A549 (cell line): ENCODE results near the gene MOCOS. TPM values are rescaled to one million over a fixed set of nuclear protein-coding genes. Genes with fewer than 3 reads are reported as not detected.

ENCODE experiments used
- ATAC-seq, 2 experiments: fragments of 200-7000 bp in 1 of 2; fragments of >200 bp in 1 of 2; cut with Nextera tagmentation in 1 of 2; cut with Tn5 transposase in 1 of 2; 3 replicates each; pipeline versions ENCODE4 v1.8.0 to v1.9.1; 2018 to 2020; ENCODE audit warnings: mild to moderate bottlenecking in 1 of 2, moderate library complexity in 1 of 2
- CTCF ChIA-PET: fragments of 300-600 bp; sonication (Branson Sonifier 250); formaldehyde crosslinking; extraction: SDS; loops from one replicate; lab custom pipeline; 2021; ENCODE audit warnings: antibody characterized with exemption, inconsistent platforms; lab: Yijun Ruan, JAX
- POLR2A ChIA-PET: fragments of 350-600 bp; formaldehyde crosslinking; extraction: SDS; loops from one replicate; lab custom pipeline; 2021; ENCODE audit warnings: antibody characterized with exemption, inconsistent platforms; lab: Yijun Ruan, JAX
- DNase-seq, 2 experiments: peaks; one replicate each; pipeline versions ENCODE4 v3.0.0 to v3.0.0-alpha.2; 2011 to 2016; ENCODE audit warnings: low read depth in 1 of 2, low spot score in 1 of 2
- FAIRE-seq: peaks from 2 replicates; lab custom pipeline; 2011; peaks lifted over from hg19 to GRCh38; lab: Jason Lieb, UNC
- H3K27ac ChIP-seq, 2 experiments: fragments of >200 bp; sonication (Bioruptor Twin); formaldehyde crosslinking; 3 replicates each; pipeline ENCODE4 v1.5.1; 2016 to 2017
- H3K4me1 ChIP-seq: fragments of >200 bp; sonication (Bioruptor Twin); formaldehyde crosslinking; 3 replicates; pipeline ENCODE4 v1.6.1; 2016
- H3K4me2 ChIP-seq: fragments of >200 bp; sonication (Bioruptor Twin); formaldehyde crosslinking; 3 replicates; pipeline ENCODE4 v1.6.1; 2016
- H3K4me3 ChIP-seq: fragments of >200 bp; sonication (Bioruptor Twin); formaldehyde crosslinking; 3 replicates; pipeline ENCODE4 v1.5.1; 2016
- H3K9me3 ChIP-seq: fragments of >200 bp; sonication (Bioruptor Twin); formaldehyde crosslinking; 3 replicates; pipeline ENCODE4 v1.6.1; 2016
- CBX2 ChIP-seq: fragments of 200-600 bp; sonication (generic); IDR thresholded peaks from 2 replicates; pipeline ENCODE4 v1.6.1; 2016; ENCODE audit warnings: low read depth, mild to moderate bottlenecking, borderline replicate concordance
- CBX8 ChIP-seq: fragments of 200-600 bp; sonication (generic); IDR thresholded peaks from 2 replicates; pipeline ENCODE4 v1.6.1; 2016
- CHD4 ChIP-seq: fragments of 200-600 bp; sonication (generic); IDR thresholded peaks from 2 replicates; pipeline ENCODE4 v1.6.1; 2016; ENCODE audit warnings: antibody characterized with exemption, mild to moderate bottlenecking, borderline replicate concordance
- EP300 ChIP-seq, 2 experiments: fragments of >200 bp; sonication (Bioruptor Twin); formaldehyde crosslinking; IDR thresholded peaks; 2 replicates in 1 of 2; 3 replicates in 1 of 2; pipeline ENCODE4 v1.6.1; 2016 to 2017
- FOSB ChIP-seq: fragments of 250-450 bp; sonication (Bioruptor Pico); IDR thresholded peaks from 2 replicates; pipeline ENCODE4 v1.5.0; 2020; ENCODE audit warnings: mild to moderate bottlenecking, moderate library complexity
- FOSL2 ChIP-seq, 2 experiments: fragments of 450-650 bp in 1 of 2; fragments of >200 bp in 1 of 2; sonication (Bioruptor Twin) in 1 of 2; formaldehyde crosslinking; IDR thresholded peaks; 2 replicates each; pipeline versions ENCODE4 v1.5.0 to v1.6.1; 2016 to 2020; ENCODE audit warnings: mild to moderate bottlenecking in 1 of 2, moderate library complexity in 1 of 2
- HOXA7 ChIP-seq: fragments of 250-450 bp; sonication (Bioruptor Pico); IDR thresholded peaks from 2 replicates; pipeline ENCODE4 v1.5.0; 2020; ENCODE audit warnings: mild to moderate bottlenecking, moderate library complexity
- HOXB5 ChIP-seq: fragments of 250-450 bp; sonication (Bioruptor Pico); IDR thresholded peaks from 2 replicates; pipeline ENCODE4 v1.5.0; 2020; ENCODE audit warnings: mild to moderate bottlenecking, moderate library complexity
- KDM1A ChIP-seq: fragments of 200-600 bp; sonication (generic); IDR thresholded peaks from 2 replicates; pipeline ENCODE4 v1.6.1; 2016; ENCODE audit warnings: low read depth, mild to moderate bottlenecking
- KDM5A ChIP-seq: fragments of 200-600 bp; sonication (generic); IDR thresholded peaks from 2 replicates; pipeline ENCODE4 v1.6.1; 2016; ENCODE audit warnings: antibody characterized with exemption, mild to moderate bottlenecking
- NPAS2 ChIP-seq: fragments of 250-450 bp; sonication (Bioruptor Pico); IDR thresholded peaks from 2 replicates; pipeline ENCODE4 v1.8.0; 2022; ENCODE audit warnings: mild to moderate bottlenecking, moderate library complexity, borderline replicate concordance
- PHF8 ChIP-seq: fragments of 200-600 bp; sonication (generic); IDR thresholded peaks from 2 replicates; pipeline ENCODE4 v1.6.1; 2016; ENCODE audit warnings: low read depth, mild to moderate bottlenecking, antibody characterized with exemption, moderate library complexity, borderline replicate concordance
- RARB ChIP-seq: fragments of 250-450 bp; sonication (Bioruptor Pico); IDR thresholded peaks from 2 replicates; pipeline ENCODE4 v1.8.0; 2021; ENCODE audit warnings: mild to moderate bottlenecking, moderate library complexity
- RCOR1 ChIP-seq: fragments of 150-350 bp; IDR thresholded peaks from 2 replicates; pipeline ENCODE4 v1.6.1; 2014; ENCODE audit warnings: antibody characterized with exemption, low read length, low read depth
- SREBF2 ChIP-seq: fragments of 450-650 bp; IDR thresholded peaks from 2 replicates; pipeline ENCODE4 v1.6.1; 2014; ENCODE audit warnings: mild to moderate bottlenecking, moderate library complexity
- TFCP2L1 ChIP-seq: fragments of 250-450 bp; sonication (Bioruptor Pico); IDR thresholded peaks from 2 replicates; pipeline ENCODE4 v1.5.0; 2021; ENCODE audit warnings: mild to moderate bottlenecking
- TP53 ChIP-seq: fragments of 250-450 bp; sonication (Bioruptor Pico); IDR thresholded peaks from 2 replicates; pipeline ENCODE4 v1.5.0; 2021; ENCODE audit warnings: mild to moderate bottlenecking, moderate library complexity
- ZNF302 ChIP-seq: fragments of 250-450 bp; sonication (Bioruptor Pico); IDR thresholded peaks from 2 replicates; pipeline ENCODE4 v1.9.0; 2021; ENCODE audit warnings: inconsistent platforms, mild to moderate bottlenecking, moderate library complexity
- WGBS: methylation state at CpG from one replicate; pipeline ENCODE4 v1.1.6; 2017; ENCODE audit errors: missing lambda C conversion rate; 5-methylcytosine and 5-hydroxymethylcytosine counted together
- polyA plus RNA-seq, 4 experiments: library from polyadenylated mRNA; depleted of rRNA in 3 of 4; stranded (reverse); fragments of >200 nt; fragmentation: RNase III in 1 of 4; extraction: RNeasy Plus Mini Kit Qiagen cat#74134 plus additional on column Dnase treatment in 1 of 4; gene quantifications; 2 replicates in 3 of 4; 3 replicates in 1 of 4; pipeline ENCODE4 v1.2.3, GENCODE V29; 2011 to 2017
- TF ChIP-seq, protein P1 (sequence below): fragments of 250-450 bp; sonication (Bioruptor Pico); IDR thresholded peaks from 2 replicates; pipeline ENCODE4 v1.5.0; 2020; ENCODE audit warnings: low read depth, mild to moderate bottlenecking, moderate library complexity
- TF ChIP-seq, protein P2 (sequence below): fragments of 200-600 bp; sonication (generic); IDR thresholded peaks from 2 replicates; pipeline ENCODE4 v1.6.1; 2016; ENCODE audit warnings: antibody characterized with exemption, mild to moderate bottlenecking, moderate library complexity
- TF ChIP-seq, protein P3 (sequence below): fragments of 450-650 bp; IDR thresholded peaks from 2 replicates; pipeline ENCODE4 v1.6.1; 2014; ENCODE audit warnings: antibody characterized with exemption
- TF ChIP-seq, protein P4 (sequence below): fragments of >200 bp; sonication (Bioruptor Twin); formaldehyde crosslinking; IDR thresholded peaks from 3 replicates; pipeline ENCODE4 v1.6.1; 2016

Gene MOCOS
- polyA plus RNA-seq, 2 of the 4 experiments (the other 2 are of a cell fraction) = 2.7 to 8.1 TPM

DNA sequence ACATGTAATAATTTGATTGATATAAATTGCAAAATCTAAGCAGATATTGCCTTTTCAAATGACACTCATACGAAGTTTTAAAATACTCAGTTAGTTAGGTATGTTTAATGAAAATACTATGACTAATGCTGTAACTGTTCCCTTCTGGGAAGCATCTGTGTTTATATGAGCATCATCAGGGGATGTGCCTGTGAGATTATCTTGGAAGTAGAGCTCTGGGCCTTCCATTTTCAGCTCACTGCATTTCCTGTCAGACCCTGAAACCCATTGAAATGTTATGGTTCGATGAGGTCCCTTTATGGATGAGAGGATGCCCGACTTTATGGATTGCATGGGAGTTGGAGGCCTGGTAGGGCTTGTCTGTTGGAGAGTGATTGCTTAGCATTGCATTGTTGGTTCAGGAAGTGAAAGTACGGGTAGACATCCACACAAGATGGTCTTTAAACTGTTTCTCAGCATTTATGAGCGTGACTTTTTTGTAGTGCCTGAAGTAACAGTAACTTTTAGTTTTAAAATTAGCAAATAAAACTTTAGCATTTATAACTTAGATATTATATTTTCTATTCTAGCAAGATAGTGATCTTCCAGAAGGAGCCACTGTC lies 28.9 kb upstream of the MOCOS start:
- ChIA-PET POLR2A (interaction anchor here (0.6 kb wide), 1 partner anchor 30 kb away, joined by 3 read pairs; the partner anchor contains the start of gene SLC39A6), CTCF (no interaction called here)
- no peaks in the 10 kb centered on the region for H3K9me3 ChIP-seq
- H3K27ac ChIP-seq = no peak overlapping the region
- DNase-seq (no peak), FAIRE-seq (no peak), ATAC-seq (no peak)
- H3K4me3 ChIP-seq = no peak overlapping the region
- no peak overlapping the region for H3K4me2 ChIP-seq
- no peaks in the 10 kb centered on the region for H3K4me1 ChIP-seq
- TF ChIP-seq CHD4 (no peak), KDM5A (no peak), TFCP2L1 (CRISPR knock-in tag) (no peak), KDM1A (no peak), FOSL2 (IDR thresholded peaks at IDR 0.05) (no peak), FOSL2 (CRISPR knock-in tag; IDR thresholded peaks at IDR 0.05) (no peak), PHF8 (no peak), HOXA7 (CRISPR knock-in tag) (no peak), CBX2 (no peak), TP53 (CRISPR knock-in tag) (no peak), CBX8 (no peak), RCOR1 (no peak)
- TF ChIP-seq, protein P1, sequence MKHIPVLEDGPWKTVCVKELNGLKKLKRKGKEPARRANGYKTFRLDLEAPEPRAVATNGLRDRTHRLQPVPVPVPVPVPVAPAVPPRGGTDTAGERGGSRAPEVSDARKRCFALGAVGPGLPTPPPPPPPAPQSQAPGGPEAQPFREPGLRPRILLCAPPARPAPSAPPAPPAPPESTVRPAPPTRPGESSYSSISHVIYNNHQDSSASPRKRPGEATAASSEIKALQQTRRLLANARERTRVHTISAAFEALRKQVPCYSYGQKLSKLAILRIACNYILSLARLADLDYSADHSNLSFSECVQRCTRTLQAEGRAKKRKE = no peak
- TF ChIP-seq, protein P2, sequence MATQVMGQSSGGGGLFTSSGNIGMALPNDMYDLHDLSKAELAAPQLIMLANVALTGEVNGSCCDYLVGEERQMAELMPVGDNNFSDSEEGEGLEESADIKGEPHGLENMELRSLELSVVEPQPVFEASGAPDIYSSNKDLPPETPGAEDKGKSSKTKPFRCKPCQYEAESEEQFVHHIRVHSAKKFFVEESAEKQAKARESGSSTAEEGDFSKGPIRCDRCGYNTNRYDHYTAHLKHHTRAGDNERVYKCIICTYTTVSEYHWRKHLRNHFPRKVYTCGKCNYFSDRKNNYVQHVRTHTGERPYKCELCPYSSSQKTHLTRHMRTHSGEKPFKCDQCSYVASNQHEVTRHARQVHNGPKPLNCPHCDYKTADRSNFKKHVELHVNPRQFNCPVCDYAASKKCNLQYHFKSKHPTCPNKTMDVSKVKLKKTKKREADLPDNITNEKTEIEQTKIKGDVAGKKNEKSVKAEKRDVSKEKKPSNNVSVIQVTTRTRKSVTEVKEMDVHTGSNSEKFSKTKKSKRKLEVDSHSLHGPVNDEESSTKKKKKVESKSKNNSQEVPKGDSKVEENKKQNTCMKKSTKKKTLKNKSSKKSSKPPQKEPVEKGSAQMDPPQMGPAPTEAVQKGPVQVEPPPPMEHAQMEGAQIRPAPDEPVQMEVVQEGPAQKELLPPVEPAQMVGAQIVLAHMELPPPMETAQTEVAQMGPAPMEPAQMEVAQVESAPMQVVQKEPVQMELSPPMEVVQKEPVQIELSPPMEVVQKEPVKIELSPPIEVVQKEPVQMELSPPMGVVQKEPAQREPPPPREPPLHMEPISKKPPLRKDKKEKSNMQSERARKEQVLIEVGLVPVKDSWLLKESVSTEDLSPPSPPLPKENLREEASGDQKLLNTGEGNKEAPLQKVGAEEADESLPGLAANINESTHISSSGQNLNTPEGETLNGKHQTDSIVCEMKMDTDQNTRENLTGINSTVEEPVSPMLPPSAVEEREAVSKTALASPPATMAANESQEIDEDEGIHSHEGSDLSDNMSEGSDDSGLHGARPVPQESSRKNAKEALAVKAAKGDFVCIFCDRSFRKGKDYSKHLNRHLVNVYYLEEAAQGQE = no peak
- TF ChIP-seq, protein P3, sequence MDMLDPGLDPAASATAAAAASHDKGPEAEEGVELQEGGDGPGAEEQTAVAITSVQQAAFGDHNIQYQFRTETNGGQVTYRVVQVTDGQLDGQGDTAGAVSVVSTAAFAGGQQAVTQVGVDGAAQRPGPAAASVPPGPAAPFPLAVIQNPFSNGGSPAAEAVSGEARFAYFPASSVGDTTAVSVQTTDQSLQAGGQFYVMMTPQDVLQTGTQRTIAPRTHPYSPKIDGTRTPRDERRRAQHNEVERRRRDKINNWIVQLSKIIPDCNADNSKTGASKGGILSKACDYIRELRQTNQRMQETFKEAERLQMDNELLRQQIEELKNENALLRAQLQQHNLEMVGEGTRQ = no peak
- 86% methylated on average over 5 of the region's 5 CpGs for WGBS

DNA sequence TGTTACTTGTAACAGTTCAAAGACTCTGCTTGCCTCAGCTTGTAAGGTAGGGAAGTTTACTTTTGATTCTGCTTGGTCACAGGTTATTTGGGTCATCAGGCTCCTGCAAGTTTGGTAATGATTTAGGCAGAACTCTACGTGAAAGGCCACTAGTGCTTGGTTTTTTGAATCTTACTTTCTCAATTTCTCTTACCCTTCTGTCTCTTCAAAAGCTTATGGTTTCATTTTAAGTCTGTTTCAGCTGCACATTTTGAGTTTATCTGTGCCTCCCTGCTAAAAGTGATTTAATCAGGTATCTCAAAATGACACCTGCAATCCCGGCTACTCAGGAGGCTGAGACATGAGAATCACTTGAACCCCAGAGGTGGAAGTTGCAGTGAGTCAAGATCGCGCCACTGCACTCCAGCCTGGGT lies 26.3 kb upstream of the MOCOS start:
- no peak overlapping the region for H3K27ac ChIP-seq
- no peaks in the 10 kb centered on the region for H3K9me3 ChIP-seq
- DNase-seq (no peak), FAIRE-seq (no peak), ATAC-seq (no peak)
- no peaks in the 10 kb centered on the region for H3K4me1 ChIP-seq
- no peak overlapping the region for H3K4me3 ChIP-seq
- TF ChIP-seq RARB = no peak
- ChIA-PET CTCF (no interaction called here), POLR2A (interaction anchor here (0.7 kb wide), 1 partner anchor 15 kb away, joined by 3 read pairs; no protein-coding TSS in a partner anchor)
- H3K4me2 ChIP-seq = no peak overlapping the region
- WGBS = 95% methylated on average over 4 of the region's 4 CpGs

DNA sequence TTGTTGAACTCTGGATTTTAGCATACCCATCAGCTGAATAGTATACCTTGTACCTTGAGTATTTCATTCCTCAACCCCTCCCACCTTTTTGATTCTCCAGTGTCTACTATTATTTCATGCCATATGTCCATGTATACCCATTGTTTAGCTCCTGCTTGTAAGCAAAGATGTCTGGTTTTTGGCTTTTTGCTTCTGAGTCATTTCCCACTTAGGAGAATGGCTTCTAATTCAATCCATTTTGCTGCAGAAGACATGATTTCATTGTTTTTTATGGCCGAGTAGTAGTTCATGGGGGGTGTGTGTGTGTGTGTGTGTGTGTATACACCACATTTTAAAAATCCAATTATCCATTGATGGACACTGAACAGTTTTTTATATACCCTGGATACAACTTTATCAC lies 24.3 kb upstream of the MOCOS start:
- ATAC-seq (no peak), DNase-seq (no peak), FAIRE-seq (no peak)
- Histone ChIP-seq H3K9me3 (no peaks in the 10 kb centered on the region), H3K4me2 (no peak overlapping the region), H3K4me1 (no peaks in the 10 kb centered on the region), H3K27ac (no peak overlapping the region), H3K4me3 (no peak overlapping the region)
- TF ChIP-seq SREBF2 (no peak), ZNF302 (CRISPR knock-in tag) (no peak), FOSL2 (IDR thresholded peaks at IDR 0.05) (no peak), FOSL2 (CRISPR knock-in tag; IDR thresholded peaks at IDR 0.05) (no peak), HOXB5 (CRISPR knock-in tag) (no peak), FOSB (no peak), EP300 (IDR thresholded peaks at IDR 0.05) (no peak), NPAS2 (no peak)
- TF ChIP-seq, protein P4, sequence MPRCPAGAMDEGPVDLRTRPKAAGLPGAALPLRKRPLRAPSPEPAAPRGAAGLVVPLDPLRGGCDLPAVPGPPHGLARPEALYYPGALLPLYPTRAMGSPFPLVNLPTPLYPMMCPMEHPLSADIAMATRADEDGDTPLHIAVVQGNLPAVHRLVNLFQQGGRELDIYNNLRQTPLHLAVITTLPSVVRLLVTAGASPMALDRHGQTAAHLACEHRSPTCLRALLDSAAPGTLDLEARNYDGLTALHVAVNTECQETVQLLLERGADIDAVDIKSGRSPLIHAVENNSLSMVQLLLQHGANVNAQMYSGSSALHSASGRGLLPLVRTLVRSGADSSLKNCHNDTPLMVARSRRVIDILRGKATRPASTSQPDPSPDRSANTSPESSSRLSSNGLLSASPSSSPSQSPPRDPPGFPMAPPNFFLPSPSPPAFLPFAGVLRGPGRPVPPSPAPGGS = no peak
- ChIA-PET CTCF (no interaction called here), POLR2A (interaction anchor here (0.7 kb wide), 1 partner anchor 1183 kb away, joined by 3 read pairs; no protein-coding TSS in a partner anchor)
- 90% methylated on average over 1 of the region's 1 CpG for WGBS
